GM12878 (cell line): ENCODE measurements around the gene RORB.

ENCODE experiments used
- BHLHE40 ChIP-seq, 2 experiments: fragments of 450-650 bp in 1 of 2; IDR thresholded peaks; 2 replicates each; pipeline ENCODE4 v1.6.1; 2011 to 2017; ENCODE audit warnings: low read depth in 2 of 2, borderline replicate concordance in 1 of 2, improper control_type of control experiment in 1 of 2, low read length in 1 of 2, mild to moderate bottlenecking in 1 of 2
- CREB1 ChIP-seq: IDR thresholded peaks from 2 replicates; pipeline ENCODE4 v1.6.1; 2012; ENCODE audit warnings: low read depth, mild to moderate bottlenecking, inconsistent platforms
- POU2F2 ChIP-seq: IDR thresholded peaks from 3 replicates; pipeline ENCODE4 v1.6.1; 2011; ENCODE audit warnings: low read depth, mild to moderate bottlenecking, low read length, borderline replicate concordance
- RFX5 ChIP-seq: IDR thresholded peaks from 2 replicates; pipeline ENCODE4 v1.6.1; 2011; ENCODE audit warnings: low read depth, low read length, improper control_type of control experiment
- SREBF1 ChIP-seq: IDR thresholded peaks from 2 replicates; pipeline ENCODE4 v1.6.1; 2012; ENCODE audit warnings: mild to moderate bottlenecking, low read length
- TCF12 ChIP-seq: IDR thresholded peaks from 2 replicates; pipeline ENCODE4 v1.6.1; 2011; ENCODE audit warnings: low read depth, mild to moderate bottlenecking, low read length
- ZNF384 ChIP-seq: IDR thresholded peaks from 2 replicates; pipeline ENCODE4 v1.6.1; 2012; ENCODE audit warnings: low read depth, mild to moderate bottlenecking, low read length, improper control_type of control experiment, borderline replicate concordance
- TF ChIP-seq, protein P1 (sequence below): IDR thresholded peaks from 2 replicates; pipeline ENCODE4 v1.6.1; 2012; ENCODE audit warnings: mild to moderate bottlenecking, low read depth, low read length

DNA sequence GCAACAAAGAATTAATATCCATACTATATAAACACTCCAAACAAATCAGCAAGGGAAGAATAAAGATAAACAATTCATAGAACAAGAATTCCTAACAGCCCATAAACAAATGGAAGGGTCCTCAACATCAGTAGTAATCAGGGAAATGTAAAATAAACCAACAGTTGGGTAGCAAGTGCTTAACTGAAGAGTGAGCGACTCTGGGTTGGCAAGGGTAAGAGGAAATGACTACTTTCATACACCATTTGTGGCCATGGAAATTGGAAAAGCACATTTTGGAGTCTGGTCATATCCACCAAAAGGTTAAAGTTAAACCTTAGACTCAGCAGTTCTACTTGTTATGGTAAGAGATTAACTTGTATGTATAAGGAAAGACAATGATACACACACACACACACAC is 17.4 kb upstream of the RORB start:
- TF ChIP-seq BHLHE40 (IDR thresholded peaks at IDR 0.05; ENCODE audit: borderline replicate concordance in 1 of 2, low read depth in 2 of 2, low read length in 1 of 2), result no peak
- no peak for TF ChIP-seq POU2F2
- no peak for TF ChIP-seq RFX5
- TF ChIP-seq ZNF384, result no peak
- no peak for TF ChIP-seq SREBF1
- TF ChIP-seq, protein P1, sequence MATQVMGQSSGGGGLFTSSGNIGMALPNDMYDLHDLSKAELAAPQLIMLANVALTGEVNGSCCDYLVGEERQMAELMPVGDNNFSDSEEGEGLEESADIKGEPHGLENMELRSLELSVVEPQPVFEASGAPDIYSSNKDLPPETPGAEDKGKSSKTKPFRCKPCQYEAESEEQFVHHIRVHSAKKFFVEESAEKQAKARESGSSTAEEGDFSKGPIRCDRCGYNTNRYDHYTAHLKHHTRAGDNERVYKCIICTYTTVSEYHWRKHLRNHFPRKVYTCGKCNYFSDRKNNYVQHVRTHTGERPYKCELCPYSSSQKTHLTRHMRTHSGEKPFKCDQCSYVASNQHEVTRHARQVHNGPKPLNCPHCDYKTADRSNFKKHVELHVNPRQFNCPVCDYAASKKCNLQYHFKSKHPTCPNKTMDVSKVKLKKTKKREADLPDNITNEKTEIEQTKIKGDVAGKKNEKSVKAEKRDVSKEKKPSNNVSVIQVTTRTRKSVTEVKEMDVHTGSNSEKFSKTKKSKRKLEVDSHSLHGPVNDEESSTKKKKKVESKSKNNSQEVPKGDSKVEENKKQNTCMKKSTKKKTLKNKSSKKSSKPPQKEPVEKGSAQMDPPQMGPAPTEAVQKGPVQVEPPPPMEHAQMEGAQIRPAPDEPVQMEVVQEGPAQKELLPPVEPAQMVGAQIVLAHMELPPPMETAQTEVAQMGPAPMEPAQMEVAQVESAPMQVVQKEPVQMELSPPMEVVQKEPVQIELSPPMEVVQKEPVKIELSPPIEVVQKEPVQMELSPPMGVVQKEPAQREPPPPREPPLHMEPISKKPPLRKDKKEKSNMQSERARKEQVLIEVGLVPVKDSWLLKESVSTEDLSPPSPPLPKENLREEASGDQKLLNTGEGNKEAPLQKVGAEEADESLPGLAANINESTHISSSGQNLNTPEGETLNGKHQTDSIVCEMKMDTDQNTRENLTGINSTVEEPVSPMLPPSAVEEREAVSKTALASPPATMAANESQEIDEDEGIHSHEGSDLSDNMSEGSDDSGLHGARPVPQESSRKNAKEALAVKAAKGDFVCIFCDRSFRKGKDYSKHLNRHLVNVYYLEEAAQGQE, result no peak
- no peak for TF ChIP-seq CREB1
- TF ChIP-seq TCF12, result no peak
